ENCODE data around the gene HPCAL1. TPM values are rescaled to one million over a fixed set of nuclear protein-coding genes. Genes with fewer than 3 reads are reported as not detected.

HPCAL1 gene
- total and polyA plus RNA-seq, 10 of the 15 experiments (the other 5 are each of a cell fraction or from before 2014, with no cell fraction given), result 0.40 to 12.8 (median 7.9) TPM

DNA sequence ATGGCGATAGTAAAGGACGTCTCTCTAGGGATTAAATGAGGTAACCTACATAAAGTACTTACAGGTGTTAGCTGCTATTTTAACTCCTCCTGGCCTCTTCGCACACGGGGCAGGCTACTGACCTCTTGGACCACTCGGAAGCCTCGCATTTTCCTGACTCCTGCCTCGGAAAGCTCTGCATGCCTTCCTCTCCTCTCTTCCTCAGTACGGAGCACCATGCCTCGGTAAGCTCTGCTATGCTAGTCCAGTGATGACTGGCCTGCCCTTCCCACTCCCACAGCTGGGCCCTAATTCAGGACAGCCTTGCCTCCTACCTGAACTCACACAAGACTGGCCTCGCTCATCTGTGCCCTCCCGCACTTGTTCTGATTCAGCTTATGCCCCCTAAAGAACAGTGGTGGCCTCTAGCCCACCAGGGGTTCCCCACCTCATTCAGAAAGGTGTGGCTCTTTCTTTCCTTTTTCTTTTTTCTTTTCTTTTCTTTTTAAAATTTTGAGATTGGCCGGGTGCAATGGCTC lies 22.7 kb upstream of the HPCAL1 start:
- TF ChIP-seq EGR1 (IDR thresholded peaks at IDR 0.05; ENCODE audit: borderline replicate concordance in 1 of 2, low read depth in 2 of 2, low read length in 2 of 2) (no peak), YY1 (IDR thresholded peaks at IDR 0.05; ENCODE audit: low read depth, low read length) (no peak), MXI1 (IDR thresholded peaks at IDR 0.05; ENCODE audit: low read depth, low read length) (no peak), LARP7 (IDR thresholded peaks at IDR 0.05) (no peak), BHLHE40 (IDR thresholded peaks at IDR 0.05; ENCODE audit: borderline replicate concordance in 1 of 2, low read depth in 2 of 2, low read length in 1 of 2) (no peak), KAT2A (conservative IDR thresholded peaks at IDR 0.05; ENCODE audit: control insufficient read depth, low read depth, low read length) (no peak), CBFB (IDR thresholded peaks at IDR 0.05; ENCODE audit: low read depth) (no peak), FOS (IDR thresholded peaks at IDR 0.05; ENCODE audit: borderline replicate concordance, extremely low read depth, insufficient read length) (no peak), SREBF1 (IDR thresholded peaks at IDR 0.05; ENCODE audit: low read length) (no peak), SRF (IDR thresholded peaks at IDR 0.05; ENCODE audit: low read depth in 2 of 2, low read length in 2 of 2) (no peak), NBN (IDR thresholded peaks at IDR 0.05) (no peak), WRNIP1 (IDR thresholded peaks at IDR 0.05; ENCODE audit: borderline replicate concordance, low read depth, low read length) (no peak), PAX5 (IDR thresholded peaks at IDR 0.05; ENCODE audit: borderline replicate concordance, low read depth, low read length) (no peak), JUNB (IDR thresholded peaks at IDR 0.05) (no peak)
- TF ChIP-seq, protein P1, sequence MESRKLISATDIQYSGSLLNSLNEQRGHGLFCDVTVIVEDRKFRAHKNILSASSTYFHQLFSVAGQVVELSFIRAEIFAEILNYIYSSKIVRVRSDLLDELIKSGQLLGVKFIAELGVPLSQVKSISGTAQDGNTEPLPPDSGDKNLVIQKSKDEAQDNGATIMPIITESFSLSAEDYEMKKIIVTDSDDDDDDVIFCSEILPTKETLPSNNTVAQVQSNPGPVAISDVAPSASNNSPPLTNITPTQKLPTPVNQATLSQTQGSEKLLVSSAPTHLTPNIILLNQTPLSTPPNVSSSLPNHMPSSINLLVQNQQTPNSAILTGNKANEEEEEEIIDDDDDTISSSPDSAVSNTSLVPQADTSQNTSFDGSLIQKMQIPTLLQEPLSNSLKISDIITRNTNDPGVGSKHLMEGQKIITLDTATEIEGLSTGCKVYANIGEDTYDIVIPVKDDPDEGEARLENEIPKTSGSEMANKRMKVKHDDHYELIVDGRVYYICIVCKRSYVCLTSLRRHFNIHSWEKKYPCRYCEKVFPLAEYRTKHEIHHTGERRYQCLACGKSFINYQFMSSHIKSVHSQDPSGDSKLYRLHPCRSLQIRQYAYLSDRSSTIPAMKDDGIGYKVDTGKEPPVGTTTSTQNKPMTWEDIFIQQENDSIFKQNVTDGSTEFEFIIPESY (IDR thresholded peaks at IDR 0.05), result no peak
- TF ChIP-seq, protein P2, sequence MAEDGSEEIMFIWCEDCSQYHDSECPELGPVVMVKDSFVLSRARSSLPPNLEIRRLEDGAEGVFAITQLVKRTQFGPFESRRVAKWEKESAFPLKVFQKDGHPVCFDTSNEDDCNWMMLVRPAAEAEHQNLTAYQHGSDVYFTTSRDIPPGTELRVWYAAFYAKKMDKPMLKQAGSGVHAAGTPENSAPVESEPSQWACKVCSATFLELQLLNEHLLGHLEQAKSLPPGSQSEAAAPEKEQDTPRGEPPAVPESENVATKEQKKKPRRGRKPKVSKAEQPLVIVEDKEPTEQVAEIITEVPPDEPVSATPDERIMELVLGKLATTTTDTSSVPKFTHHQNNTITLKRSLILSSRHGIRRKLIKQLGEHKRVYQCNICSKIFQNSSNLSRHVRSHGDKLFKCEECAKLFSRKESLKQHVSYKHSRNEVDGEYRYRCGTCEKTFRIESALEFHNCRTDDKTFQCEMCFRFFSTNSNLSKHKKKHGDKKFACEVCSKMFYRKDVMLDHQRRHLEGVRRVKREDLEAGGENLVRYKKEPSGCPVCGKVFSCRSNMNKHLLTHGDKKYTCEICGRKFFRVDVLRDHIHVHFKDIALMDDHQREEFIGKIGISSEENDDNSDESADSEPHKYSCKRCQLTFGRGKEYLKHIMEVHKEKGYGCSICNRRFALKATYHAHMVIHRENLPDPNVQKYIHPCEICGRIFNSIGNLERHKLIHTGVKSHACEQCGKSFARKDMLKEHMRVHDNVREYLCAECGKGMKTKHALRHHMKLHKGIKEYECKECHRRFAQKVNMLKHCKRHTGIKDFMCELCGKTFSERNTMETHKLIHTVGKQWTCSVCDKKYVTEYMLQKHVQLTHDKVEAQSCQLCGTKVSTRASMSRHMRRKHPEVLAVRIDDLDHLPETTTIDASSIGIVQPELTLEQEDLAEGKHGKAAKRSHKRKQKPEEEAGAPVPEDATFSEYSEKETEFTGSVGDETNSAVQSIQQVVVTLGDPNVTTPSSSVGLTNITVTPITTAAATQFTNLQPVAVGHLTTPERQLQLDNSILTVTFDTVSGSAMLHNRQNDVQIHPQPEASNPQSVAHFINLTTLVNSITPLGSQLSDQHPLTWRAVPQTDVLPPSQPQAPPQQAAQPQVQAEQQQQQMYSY (CRISPR knock-in tag; IDR thresholded peaks at IDR 0.05), result no peak
- TF ChIP-seq, protein P3, sequence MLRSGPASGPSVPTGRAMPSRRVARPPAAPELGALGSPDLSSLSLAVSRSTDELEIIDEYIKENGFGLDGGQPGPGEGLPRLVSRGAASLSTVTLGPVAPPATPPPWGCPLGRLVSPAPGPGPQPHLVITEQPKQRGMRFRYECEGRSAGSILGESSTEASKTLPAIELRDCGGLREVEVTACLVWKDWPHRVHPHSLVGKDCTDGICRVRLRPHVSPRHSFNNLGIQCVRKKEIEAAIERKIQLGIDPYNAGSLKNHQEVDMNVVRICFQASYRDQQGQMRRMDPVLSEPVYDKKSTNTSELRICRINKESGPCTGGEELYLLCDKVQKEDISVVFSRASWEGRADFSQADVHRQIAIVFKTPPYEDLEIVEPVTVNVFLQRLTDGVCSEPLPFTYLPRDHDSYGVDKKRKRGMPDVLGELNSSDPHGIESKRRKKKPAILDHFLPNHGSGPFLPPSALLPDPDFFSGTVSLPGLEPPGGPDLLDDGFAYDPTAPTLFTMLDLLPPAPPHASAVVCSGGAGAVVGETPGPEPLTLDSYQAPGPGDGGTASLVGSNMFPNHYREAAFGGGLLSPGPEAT (IDR thresholded peaks at IDR 0.05; ENCODE audit: low read depth), result no peak
- ChIA-PET POLR2A (interaction anchor here (1.3 to 1.4 kb wide), 2 partner anchors 15 to 51 kb away, joined by 3 to 6 read pairs; no protein-coding TSS in a partner anchor), CTCF (interaction anchor here (1.5 to 5.3 kb wide), 4 partner anchors 22 to 155 kb away, joined by 4 to 27 read pairs (median 5); partner anchors contain the start of gene HPCAL1), SMC1A (ENCODE audit: uncharacterized antibody, unreplicated experiment) (interaction anchor here (0.6 to 2.6 kb wide), 4 partner anchors 22 to 213 kb away, joined by 3 to 17 read pairs (median 3); no protein-coding TSS in a partner anchor), RAD21 (ENCODE audit: unreplicated experiment) (no interaction called here)
- H2AFZ ChIP-seq (ENCODE audit: control insufficient read depth, low read depth, low read length), result no peak overlapping the region
- H3K27me3 ChIP-seq (replicated peaks in 1 of 2; ENCODE audit: control insufficient read depth in 2 of 2, insufficient read depth in 2 of 2, low read length in 1 of 2), result no peaks in the 10 kb centered on the region; a peak in 1 of 4 replicates
- no peak for ATAC-seq
- H3K27ac ChIP-seq (ENCODE audit: control insufficient read depth, insufficient read depth), result no peak overlapping the region
- H3K4me2 ChIP-seq (ENCODE audit: control insufficient read depth, insufficient read depth), result no peak overlapping the region
- no peaks in the 10 kb centered on the region for H4K20me1 ChIP-seq (ENCODE audit: control insufficient read depth, insufficient read depth)
- in situ Hi-C loops (cut with MboI), result no loop called here
- peaks cover 2% of the 10 kb centered on the region; the same call in 1 of the 2 replicates for H3K4me1 ChIP-seq (ENCODE audit: control insufficient read depth, insufficient read depth, low read length)
- no peaks in the 10 kb centered on the region for H3K36me3 ChIP-seq (ENCODE audit: control insufficient read depth in 2 of 2, insufficient read depth in 2 of 2, low read length in 1 of 2)
- intact Hi-C loops (cut with micrococcal nuclease; ENCODE audit: unreplicated experiment), result no loop called here
- DNase-seq (ENCODE audit: low read depth, low spot score), result no peak
- H3K9me3 ChIP-seq (replicated peaks; ENCODE audit: control insufficient read depth, insufficient read depth, low read length), result no peaks in the 10 kb centered on the region
- BruUV-seq (replicated peaks), result no TSS peak
- WGBS (ENCODE audit: insufficient coverage, insufficient replicate concordance, low lambda C conversion rate, missing lambda C conversion rate), result 29% methylated on average over 12 of the region's 12 CpGs
- no peak for FAIRE-seq
- H3K79me2 ChIP-seq (ENCODE audit: control insufficient read depth, insufficient read depth, low read length), result no peaks in the 10 kb centered on the region
- H3K9ac ChIP-seq (ENCODE audit: control insufficient read depth, insufficient read depth, low read length), result no peak overlapping the region
- H3K4me3 ChIP-seq, result no peak overlapping the region
